GM19023 (cell line): ENCODE measurements around the gene CHIT1.

Experiments
- ATAC-seq: cut with Tn5 transposase; IDR thresholded peaks from one replicate; pipeline ENCODE4 v1.9.1; 2021; ENCODE audit warnings: mild to moderate bottlenecking, moderate library complexity; ENCODE audit not compliant: unreplicated experiment

The CHIT1 gene

GRCh38 chr1:203217668-203218067 is 11.8 kb downstream of the CHIT1 start:
- no peak for ATAC-seq

- no peak for ATAC-seq
Observed at GRCh38 chr1:203217139-203217655, 12.3 kb downstream of the CHIT1 start.

- ATAC-seq = no peak
Observed at GRCh38 chr1:203216274-203217138, 13.0 kb downstream of the CHIT1 start.

- no peak for ATAC-seq
Observed at GRCh38 chr1:203215573-203215972, 13.9 kb downstream of the CHIT1 start.

GRCh38 chr1:203214871-203215270 is 14.6 kb downstream of the CHIT1 start:
- ATAC-seq = no peak

- ATAC-seq = no peak
Observed at GRCh38 chr1:203213126-203213525, 16.3 kb downstream of the CHIT1 start.

- no peak for ATAC-seq
Observed at GRCh38 chr1:203211812-203212211, 17.7 kb downstream of the CHIT1 start.

GRCh38 chr1:203210988-203211387 is 18.5 kb downstream of the CHIT1 start:
- ATAC-seq = no peak

GRCh38 chr1:203210350-203210749 is 19.1 kb downstream of the CHIT1 start:
- no peak for ATAC-seq

- no peak for ATAC-seq
Observed at GRCh38 chr1:203208181-203208580, 21.3 kb downstream of the CHIT1 start.

- ATAC-seq = no peak
Observed at GRCh38 chr1:203207751-203208150, 21.7 kb downstream of the CHIT1 start.

- no peak for ATAC-seq
Observed at GRCh38 chr1:203206129-203206687, 23.3 kb downstream of the CHIT1 start.

- ATAC-seq = no peak
Observed at GRCh38 chr1:203204756-203205155, 24.7 kb downstream of the CHIT1 start.

- no peak for ATAC-seq
Observed at GRCh38 chr1:203202431-203203245, 26.8 kb downstream of the CHIT1 start.

- ATAC-seq = no peak
Observed at GRCh38 chr1:203201516-203202205, 27.8 kb downstream of the CHIT1 start.

- ATAC-seq = no peak
Observed at GRCh38 chr1:203200916-203201315, 28.6 kb downstream of the CHIT1 start.

GRCh38 chr1:203199816-203200571 is 29.5 kb downstream of the CHIT1 start:
- no peak for ATAC-seq

GRCh38 chr1:203199481-203199815 is 30.0 kb downstream of the CHIT1 start:
- no peak for ATAC-seq

GRCh38 chr1:203199002-203199401 is 30.5 kb downstream of the CHIT1 start:
- no peak for ATAC-seq

- ATAC-seq = no peak
Observed at GRCh38 chr1:203197625-203198024, 31.8 kb downstream of the CHIT1 start.
